PC-3 (cell line): ENCODE results near the gene VAV3.

Experiments
- CTCF ChIP-seq: fragments of 300-600 bp; sonication (generic); conservative IDR thresholded peaks from 2 replicates; pipeline ENCODE4 v1.5.1; 2017; ENCODE audit warnings: antibody characterized with exemption, low read depth, mild to moderate bottlenecking, low read length
- EZH2 ChIP-seq: fragments of 300-600 bp; sonication (generic); IDR thresholded peaks from one replicate; pipeline ENCODE4 v1.6.1; 2017; ENCODE audit warnings: antibody characterized with exemption, mild to moderate bottlenecking, low read length; ENCODE audit not compliant: unreplicated experiment
- EZH2phosphoT487 ChIP-seq: fragments of 300-600 bp; sonication (generic); IDR thresholded peaks from 2 replicates; pipeline ENCODE4 v1.6.1; 2018; ENCODE audit warnings: mild to moderate bottlenecking, antibody characterized with exemption, low read length, borderline replicate concordance

GRCh38 chr1:107541412-107541811, 423.6 kb downstream of the VAV3 start:
- no peak for TF ChIP-seq CTCF
- no peak for TF ChIP-seq EZH2
- no peak for TF ChIP-seq EZH2phosphoT487
